ENCODE results near the gene CCND1. TPM values are rescaled to one million over a fixed set of nuclear protein-coding genes. Genes with fewer than 3 reads are reported as not detected.

Gene CCND1
- total RNA-seq, 1 experiment from 2014 or later = 331 TPM

- Histone ChIP-seq H3K4me1 (peaks cover 17% of the 10 kb centered on the region), H3K36me3 (ENCODE audit: control insufficient read depth, insufficient read depth, low read length) (peaks cover 6% of the 10 kb centered on the region; the same call in 1 of the 2 replicates), H3K9me3 (no peaks in the 10 kb centered on the region), H3K4me3 (ENCODE audit: low read depth, low read length) (no peak overlapping the region), H3K27me3 (replicated peaks; ENCODE audit: control insufficient read depth, insufficient read depth, low read length) (no peaks in the 10 kb centered on the region)
- Mint-ChIP-seq H3K27me3 (ENCODE audit: insufficient read depth, unreplicated experiment) (no peaks in the 10 kb centered on the region), H3K27ac (ENCODE audit: unreplicated experiment) (no peak overlapping the region), H3K4me3 (ENCODE audit: unreplicated experiment) (no peak overlapping the region), H3K36me3 (ENCODE audit: insufficient read depth, unreplicated experiment) (peaks cover 55% of the 10 kb centered on the region), H3K9me3 (ENCODE audit: unreplicated experiment) (no peaks in the 10 kb centered on the region), H3K4me1 (ENCODE audit: low read depth, unreplicated experiment) (peaks cover 13% of the 10 kb centered on the region)
- no TSS peak for BruUV-seq (replicated peaks)
- ChIA-PET CTCF (interaction anchor here (0.5 to 1.6 kb wide), 3 partner anchors 12 to 557 kb away, joined by 3 to 8 read pairs (median 4); partner anchors contain the start of gene LTO1), POLR2A (no interaction called here)
- TF ChIP-seq CTCF (IDR thresholded peaks at IDR 0.05; ENCODE audit: insufficient read depth in 1 of 2, low read depth in 1 of 2, low read length in 1 of 2, severe bottlenecking in 1 of 2, unreplicated experiment in 1 of 2) = no peak
- intact Hi-C loops (cut with micrococcal nuclease; ENCODE audit: unreplicated experiment) = no loop called here
- DNase-seq = peak in 1 of 2 experiments; percentile 36
These were observed 21.9 kb downstream of the CCND1 start for GRCh38 chr11:69662806-69663205.

- Histone ChIP-seq H3K27me3 (replicated peaks; ENCODE audit: control insufficient read depth, insufficient read depth, low read length) (no peaks in the 10 kb centered on the region), H3K4me3 (ENCODE audit: low read depth, low read length) (no peak overlapping the region), H3K36me3 (ENCODE audit: control insufficient read depth, insufficient read depth, low read length) (peaks cover 6% of the 10 kb centered on the region; the same call in 1 of the 2 replicates), H3K9me3 (no peaks in the 10 kb centered on the region), H3K4me1 (peaks cover 17% of the 10 kb centered on the region)
- H3K27me3 Mint-ChIP-seq (ENCODE audit: insufficient read depth, unreplicated experiment) = no peaks in the 10 kb centered on the region
- TF ChIP-seq CTCF (IDR thresholded peaks at IDR 0.05; ENCODE audit: insufficient read depth in 1 of 2, low read depth in 1 of 2, low read length in 1 of 2, severe bottlenecking in 1 of 2, unreplicated experiment in 1 of 2) = no peak
- peaks cover 14% of the 10 kb centered on the region for H3K4me1 Mint-ChIP-seq (ENCODE audit: low read depth, unreplicated experiment)
- no peaks in the 10 kb centered on the region for H3K9me3 Mint-ChIP-seq (ENCODE audit: unreplicated experiment)
- CTCF ChIA-PET = no interaction called here
- DNase-seq = peak in 1 of 2 experiments; percentile 28
- no TSS peak for BruUV-seq (replicated peaks)
- POLR2A ChIA-PET = no interaction called here
- no peak overlapping the region for H3K4me3 Mint-ChIP-seq (ENCODE audit: unreplicated experiment)
- no peak overlapping the region for H3K27ac Mint-ChIP-seq (ENCODE audit: unreplicated experiment)
- intact Hi-C loops (cut with micrococcal nuclease; ENCODE audit: unreplicated experiment) = no loop called here
- peaks cover 55% of the 10 kb centered on the region for H3K36me3 Mint-ChIP-seq (ENCODE audit: insufficient read depth, unreplicated experiment)
These were observed 22.4 kb downstream of the CCND1 start for GRCh38 chr11:69663326-69663725.

GRCh38 chr11:69664103-69664775, 23.3 kb downstream of the CCND1 start:
- BruUV-seq (replicated peaks) = no TSS peak
- Histone ChIP-seq H3K36me3 (ENCODE audit: control insufficient read depth, insufficient read depth, low read length) (peaks cover 7% of the 10 kb centered on the region), H3K9me3 (no peaks in the 10 kb centered on the region)

More at GRCh38 chr11:69664103-69664775, 23.3 kb downstream of the CCND1 start:
- ChIA-PET CTCF (interaction anchor here (0.5 kb wide), 1 partner anchor 33 kb away, joined by 3 read pairs; no protein-coding TSS in a partner anchor), POLR2A (no interaction called here)
- H3K27ac Mint-ChIP-seq (ENCODE audit: unreplicated experiment) = no peak overlapping the region
- no peaks in the 10 kb centered on the region for H3K27me3 Mint-ChIP-seq (ENCODE audit: insufficient read depth, unreplicated experiment)
- no peak overlapping the region for H3K4me3 ChIP-seq (ENCODE audit: low read depth, low read length)
- H3K4me1 ChIP-seq = peaks cover 9% of the 10 kb centered on the region
- no peaks in the 10 kb centered on the region for H3K9me3 Mint-ChIP-seq (ENCODE audit: unreplicated experiment)
- peaks cover 15% of the 10 kb centered on the region for H3K4me1 Mint-ChIP-seq (ENCODE audit: low read depth, unreplicated experiment)
- H3K27me3 ChIP-seq (replicated peaks; ENCODE audit: control insufficient read depth, insufficient read depth, low read length) = no peaks in the 10 kb centered on the region
- H3K36me3 Mint-ChIP-seq (ENCODE audit: insufficient read depth, unreplicated experiment) = peaks cover 61% of the 10 kb centered on the region
- peak in 1 of 2 experiments; percentile 36 for DNase-seq
- no peak for TF ChIP-seq CTCF (IDR thresholded peaks at IDR 0.05; ENCODE audit: insufficient read depth in 1 of 2, low read depth in 1 of 2, low read length in 1 of 2, severe bottlenecking in 1 of 2, unreplicated experiment in 1 of 2)
- intact Hi-C loops (cut with micrococcal nuclease; ENCODE audit: unreplicated experiment) = no loop called here
- no peak overlapping the region for H3K4me3 Mint-ChIP-seq (ENCODE audit: unreplicated experiment)
